AG09309 (cell line): ENCODE measurements around the gene DDX31.

Experiments
- DNase-seq: peaks from one replicate; pipeline ENCODE4 v3.0.0-alpha.2; 2010; ENCODE audit warnings: low read depth
- H3K4me3 ChIP-seq: 2 replicates; pipeline ENCODE4 v1.5.1; 2011; ENCODE audit warnings: mild to moderate bottlenecking, low read depth, low read length, moderate library complexity; ENCODE audit not compliant: control insufficient read depth
- TF ChIP-seq, protein P1 (sequence below): IDR thresholded peaks from 2 replicates; pipeline ENCODE4 v1.5.1; 2011; ENCODE audit warnings: mild to moderate bottlenecking, low read depth, low read length, inconsistent platforms; ENCODE audit not compliant: insufficient read depth, control insufficient read depth; ENCODE audit errors: missing control alignments

DDX31 gene

DNA sequence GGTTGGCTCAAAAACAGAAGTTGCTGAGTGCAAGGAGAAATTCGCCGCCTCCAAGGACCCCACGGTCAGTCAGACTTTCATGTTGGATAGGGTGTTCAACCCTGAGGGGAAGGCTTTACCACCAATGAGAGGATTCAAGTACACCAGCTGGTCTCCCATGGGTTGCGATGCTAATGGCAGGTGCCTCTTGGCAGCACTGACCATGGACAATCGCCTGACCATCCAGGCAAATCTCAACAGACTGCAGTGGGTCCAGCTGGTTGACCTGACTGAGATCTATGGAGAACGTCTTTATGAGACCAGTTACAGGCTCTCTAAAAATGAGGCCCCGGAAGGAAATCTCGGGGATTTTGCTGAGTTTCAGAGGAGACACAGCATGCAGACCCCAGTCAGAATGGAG is 8.2 kb upstream of the DDX31 start:
- DNase-seq: no peak
- no peak overlapping the region for H3K4me3 ChIP-seq
- TF ChIP-seq, protein P1, sequence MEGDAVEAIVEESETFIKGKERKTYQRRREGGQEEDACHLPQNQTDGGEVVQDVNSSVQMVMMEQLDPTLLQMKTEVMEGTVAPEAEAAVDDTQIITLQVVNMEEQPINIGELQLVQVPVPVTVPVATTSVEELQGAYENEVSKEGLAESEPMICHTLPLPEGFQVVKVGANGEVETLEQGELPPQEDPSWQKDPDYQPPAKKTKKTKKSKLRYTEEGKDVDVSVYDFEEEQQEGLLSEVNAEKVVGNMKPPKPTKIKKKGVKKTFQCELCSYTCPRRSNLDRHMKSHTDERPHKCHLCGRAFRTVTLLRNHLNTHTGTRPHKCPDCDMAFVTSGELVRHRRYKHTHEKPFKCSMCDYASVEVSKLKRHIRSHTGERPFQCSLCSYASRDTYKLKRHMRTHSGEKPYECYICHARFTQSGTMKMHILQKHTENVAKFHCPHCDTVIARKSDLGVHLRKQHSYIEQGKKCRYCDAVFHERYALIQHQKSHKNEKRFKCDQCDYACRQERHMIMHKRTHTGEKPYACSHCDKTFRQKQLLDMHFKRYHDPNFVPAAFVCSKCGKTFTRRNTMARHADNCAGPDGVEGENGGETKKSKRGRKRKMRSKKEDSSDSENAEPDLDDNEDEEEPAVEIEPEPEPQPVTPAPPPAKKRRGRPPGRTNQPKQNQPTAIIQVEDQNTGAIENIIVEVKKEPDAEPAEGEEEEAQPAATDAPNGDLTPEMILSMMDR: no peak

DNA sequence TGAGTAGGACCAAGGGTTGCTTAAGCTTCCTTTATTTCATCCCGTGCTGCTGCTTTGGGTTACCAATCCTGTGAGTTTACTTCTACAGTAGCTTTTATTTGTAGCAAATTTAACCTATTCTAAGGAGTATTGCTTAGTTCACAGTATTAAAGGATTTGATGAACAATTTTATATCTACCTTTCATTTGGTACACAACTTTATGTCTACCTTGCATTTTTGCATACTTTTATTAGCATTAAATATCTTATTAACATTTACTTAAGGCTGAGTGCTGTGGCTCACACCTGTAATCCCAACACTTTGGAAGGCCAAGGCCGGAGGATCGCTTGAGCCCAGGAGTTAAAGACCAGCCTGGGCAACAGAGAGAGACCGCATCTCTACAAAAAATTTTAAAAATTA is 4.7 kb upstream of the DDX31 start:
- DNase-seq: no peak
- TF ChIP-seq, protein P1: no peak
- H3K4me3 ChIP-seq: no peak overlapping the region

DNA sequence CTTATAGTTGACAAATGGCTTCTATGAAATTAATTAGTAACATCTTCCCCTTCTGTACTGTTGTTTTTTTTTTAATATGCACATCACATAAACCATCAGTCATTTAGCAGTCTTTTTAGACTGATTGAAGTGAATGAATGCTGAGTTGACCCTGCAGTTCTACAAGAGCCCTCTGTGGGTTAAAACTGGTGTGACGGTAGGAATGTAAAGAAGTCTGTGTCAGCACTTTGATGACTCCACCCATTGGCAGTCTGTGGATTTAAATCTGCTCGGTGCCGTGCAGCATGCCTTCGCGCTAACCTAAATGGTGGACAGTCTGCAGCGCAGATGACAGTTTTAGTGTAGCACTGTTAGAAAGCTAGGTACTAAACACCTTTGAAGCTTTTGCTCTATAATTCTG is 3.6 kb upstream of the DDX31 start:
- no peak overlapping the region for H3K4me3 ChIP-seq
- DNase-seq: no peak
- TF ChIP-seq, protein P1: no peak

DNA sequence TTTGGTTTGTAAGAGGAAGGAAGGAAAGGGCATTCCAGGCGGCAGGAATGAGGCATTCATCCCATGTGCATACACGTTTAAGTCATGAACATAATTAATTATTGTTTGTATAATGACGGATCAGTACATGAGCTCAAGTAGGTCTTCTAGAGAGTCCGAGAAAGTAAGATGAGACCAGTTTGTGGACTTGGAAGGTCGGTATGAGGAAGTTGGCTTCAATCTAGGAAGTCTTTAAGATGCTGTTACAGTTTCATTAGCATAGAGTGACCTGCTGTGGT is 2.6 kb upstream of the DDX31 start:
- H3K4me3 ChIP-seq: no peak overlapping the region
- no peak for DNase-seq
- TF ChIP-seq, protein P1: no peak

DNA sequence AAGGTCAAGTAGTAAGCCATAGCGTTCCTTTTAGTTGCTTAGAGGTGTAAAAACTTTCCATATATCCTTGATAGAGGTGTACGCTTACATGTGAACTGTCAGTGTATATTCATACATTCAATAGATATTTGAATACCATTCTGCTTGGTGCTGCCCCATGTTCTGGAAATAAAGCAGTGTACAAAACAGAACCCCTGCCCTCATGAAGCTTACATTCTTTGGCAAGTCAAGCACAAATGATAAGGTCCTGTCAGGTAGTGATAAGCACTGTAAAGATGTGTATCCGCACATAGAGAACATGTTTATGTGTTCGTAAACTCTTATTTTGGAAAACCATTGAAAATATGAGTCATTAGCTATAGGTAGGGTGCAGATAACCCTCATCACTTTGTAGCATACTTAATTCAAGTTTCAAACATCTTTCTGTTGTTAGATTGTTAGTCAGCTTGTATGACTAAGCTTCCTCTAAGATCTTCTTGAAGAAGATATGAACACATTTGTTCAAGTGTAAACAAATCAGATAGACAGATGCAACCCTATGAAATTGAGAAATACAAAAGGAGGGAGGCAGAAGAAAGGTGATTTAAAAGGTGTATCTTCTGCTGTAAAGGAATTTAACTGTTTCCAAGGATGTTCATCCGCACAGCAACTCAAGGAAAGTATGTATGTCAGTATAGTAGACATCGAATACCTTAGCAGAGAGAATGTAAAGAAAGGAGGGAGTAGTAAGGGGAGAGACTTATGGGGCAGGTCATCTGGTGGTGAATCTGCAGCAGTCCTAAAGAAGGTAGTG is 2.0 kb upstream of the DDX31 start:
- TF ChIP-seq, protein P1: no peak
- H3K4me3 ChIP-seq: peak overlapping the region; percentile 98
- DNase-seq: no peak

DNA sequence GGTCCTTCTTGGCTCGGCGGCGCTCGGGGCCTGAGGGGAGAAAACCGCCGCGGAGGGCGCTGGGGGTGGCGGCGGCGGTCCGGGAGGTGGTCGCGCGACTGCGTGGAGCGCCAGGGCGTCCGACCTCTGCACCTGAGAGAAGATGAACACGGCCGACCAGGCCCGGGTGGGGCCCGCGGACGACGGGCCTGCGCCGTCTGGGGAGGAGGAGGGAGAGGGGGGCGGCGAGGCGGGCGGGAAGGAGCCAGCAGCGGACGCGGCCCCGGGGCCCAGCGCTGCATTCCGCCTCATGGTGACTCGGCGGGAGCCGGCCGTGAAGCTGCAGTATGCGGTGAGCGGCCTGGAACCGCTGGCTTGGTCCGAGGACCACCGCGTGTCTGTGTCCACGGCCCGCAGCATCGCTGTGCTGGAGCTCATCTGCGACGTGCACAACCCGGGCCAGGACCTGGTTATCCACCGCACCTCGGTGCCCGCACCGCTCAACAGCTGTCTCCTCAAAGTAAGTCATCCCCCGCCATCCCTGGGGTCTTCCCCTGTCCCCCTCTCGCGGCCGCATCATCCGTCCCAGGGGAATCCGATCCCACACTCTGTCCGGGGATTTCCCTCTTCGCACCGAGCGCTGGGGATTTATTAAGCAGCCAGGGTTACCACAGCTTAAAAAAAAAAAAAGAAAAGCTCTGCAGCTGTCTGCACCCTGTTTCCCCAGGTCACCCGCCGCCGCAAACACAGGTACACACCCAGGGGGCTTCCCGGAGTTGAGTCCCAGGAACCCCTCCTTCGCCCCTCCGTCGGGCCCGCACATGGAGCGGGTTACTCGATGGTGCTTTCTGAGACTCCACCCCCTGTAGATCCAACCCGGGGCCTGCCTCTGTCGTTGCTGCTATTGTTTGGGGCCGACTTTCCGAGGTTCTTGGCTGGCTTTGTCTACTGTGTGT is 941 bp upstream of the DDX31 start, which contains the start of gene GTF3C4:
Gene GTF3C4 (plus strand): TSS at position 8 of the 935 bp plus-strand sequence. CDS start 135 bp downstream, at position 143.
- no peak for DNase-seq
- peak within 1 kb of the TSS; percentile 98 for H3K4me3 ChIP-seq
- TF ChIP-seq, protein P1: no peak
